OCI-LY3 (cell line): ENCODE results near the gene ARHGAP29.

Experiments used
- H2AFZ ChIP-seq: fragments of 200-600, 300-600 bp; shearing (Covaris generic); 2 replicates; pipeline ENCODE4 v1.6.0; 2014; ENCODE audit warnings: antibody characterized with exemption, low read depth, low read length
- H3K27ac ChIP-seq: fragments of 200-600, 300-600 bp; sonication (generic); 2 replicates; pipeline ENCODE4 v1.5.1; 2014; ENCODE audit warnings: mild to moderate bottlenecking, low read length, moderate library complexity, mixed read lengths
- H3K27me3 ChIP-seq: fragments of 200-600, 300-600 bp; sonication (generic); 2 replicates; pipeline ENCODE4 v1.6.1; 2014; ENCODE audit warnings: low read depth, low read length, mixed read lengths
- H3K36me3 ChIP-seq: fragments of 200-600, 300-600 bp; sonication (generic); replicated peaks from 2 replicates; pipeline ENCODE3; 2014; ENCODE audit warnings: low read depth, low read length, mixed read lengths
- H3K4me1 ChIP-seq: fragments of 300-600, 200-600 bp; sonication (generic); 2 replicates; pipeline ENCODE4 v1.6.1; 2014; ENCODE audit warnings: low read length, mixed read lengths
- H3K4me2 ChIP-seq: fragments of 200-600, 300-600 bp; sonication (generic); 2 replicates; pipeline ENCODE4 v1.6.1; 2014; ENCODE audit warnings: low read length, mixed read lengths
- H3K4me3 ChIP-seq: fragments of 300-600, 200-600 bp; sonication (generic); 2 replicates; pipeline ENCODE4 v1.5.1; 2014; ENCODE audit warnings: antibody characterized with exemption, mild to moderate bottlenecking, low read length, moderate library complexity
- H3K79me2 ChIP-seq: fragments of 300-600, 200-600 bp; shearing (Covaris generic); 2 replicates; pipeline ENCODE4 v1.6.1; 2014; ENCODE audit warnings: mild to moderate bottlenecking, low read length, mixed read lengths
- H3K9ac ChIP-seq: fragments of 300-600, 200-600 bp; shearing (Covaris generic); 2 replicates; pipeline ENCODE4 v1.6.0; 2014; ENCODE audit warnings: mild to moderate bottlenecking, low read length, moderate library complexity
- H3K9me3 ChIP-seq: fragments of 200-600, 300-600 bp; shearing (Covaris generic); 2 replicates; pipeline ENCODE4 v1.6.1; 2014; ENCODE audit warnings: low read length, mixed read lengths; ENCODE audit not compliant: insufficient read depth
- H4K20me1 ChIP-seq: fragments of 200-600, 300-600 bp; sonication (generic); 2 replicates; pipeline ENCODE4 v1.6.1; 2016; ENCODE audit warnings: low read length, mixed read lengths; ENCODE audit not compliant: insufficient read depth
- CTCF ChIP-seq: fragments of 200-600, 300-600 bp; sonication (generic); IDR thresholded peaks from 2 replicates; pipeline ENCODE4 v1.5.1; 2014; ENCODE audit warnings: antibody characterized with exemption, low read length, low read depth
- EZH2phosphoT487 ChIP-seq: fragments of 200-600 bp; shearing (Covaris generic); IDR thresholded peaks from 2 replicates; pipeline ENCODE4 v1.6.1; 2018; ENCODE audit warnings: antibody characterized with exemption, mixed run types, low read depth

Gene ARHGAP29

GRCh38 chr1:94234615-94235014, 2.8 kb downstream of the ARHGAP29 start:
- Histone ChIP-seq H3K9ac (no peak overlapping the region), H3K4me3 (no peak overlapping the region), H3K9me3 (no peaks in the 10 kb centered on the region), H3K4me2 (no peak overlapping the region), H4K20me1 (no peaks in the 10 kb centered on the region), H2AFZ (no peak overlapping the region), H3K4me1 (no peaks in the 10 kb centered on the region), H3K36me3 (no peaks in the 10 kb centered on the region), H3K27me3 (peaks cover 7% of the 10 kb centered on the region; the same call in 1 of the 2 replicates), H3K79me2 (no peaks in the 10 kb centered on the region), H3K27ac (no peak overlapping the region)
- TF ChIP-seq EZH2phosphoT487 (no peak), CTCF (no peak)

GRCh38 chr1:94231746-94232145, 5.6 kb downstream of the ARHGAP29 start:
- H3K27ac ChIP-seq = no peak overlapping the region
- no peaks in the 10 kb centered on the region for H3K4me1 ChIP-seq
- peaks cover 7% of the 10 kb centered on the region; the same call in 1 of the 2 replicates for H3K27me3 ChIP-seq
- no peaks in the 10 kb centered on the region for H4K20me1 ChIP-seq
- no peak overlapping the region for H3K9ac ChIP-seq
- no peak for TF ChIP-seq CTCF
- TF ChIP-seq EZH2phosphoT487 = no peak
- no peak overlapping the region for H3K4me2 ChIP-seq
- no peaks in the 10 kb centered on the region for H3K36me3 ChIP-seq
- H3K79me2 ChIP-seq = no peaks in the 10 kb centered on the region
- no peaks in the 10 kb centered on the region for H3K9me3 ChIP-seq
- H2AFZ ChIP-seq = no peak overlapping the region
- no peak overlapping the region for H3K4me3 ChIP-seq

- Histone ChIP-seq H3K9me3 (no peaks in the 10 kb centered on the region), H3K9ac (no peak overlapping the region), H3K4me2 (no peak overlapping the region), H3K27ac (no peak overlapping the region), H3K4me3 (no peak overlapping the region), H2AFZ (no peak overlapping the region), H3K36me3 (no peaks in the 10 kb centered on the region), H3K4me1 (no peaks in the 10 kb centered on the region), H3K27me3 (peaks cover 7% of the 10 kb centered on the region; the same call in 1 of the 2 replicates), H4K20me1 (no peaks in the 10 kb centered on the region), H3K79me2 (no peaks in the 10 kb centered on the region)
- TF ChIP-seq EZH2phosphoT487 (no peak), CTCF (no peak)
Measured at GRCh38 chr1:94230920-94231319, 6.5 kb downstream of the ARHGAP29 start.

GRCh38 chr1:94228640-94229375, 8.6 kb downstream of the ARHGAP29 start:
- Histone ChIP-seq H3K9ac (no peak overlapping the region), H3K9me3 (no peaks in the 10 kb centered on the region), H4K20me1 (no peaks in the 10 kb centered on the region), H2AFZ (no peak overlapping the region), H3K79me2 (no peaks in the 10 kb centered on the region), H3K36me3 (no peaks in the 10 kb centered on the region), H3K4me2 (no peak overlapping the region), H3K4me3 (no peak overlapping the region), H3K27ac (no peak overlapping the region), H3K4me1 (no peaks in the 10 kb centered on the region), H3K27me3 (peaks cover 7% of the 10 kb centered on the region; the same call in 1 of the 2 replicates)
- no peak for TF ChIP-seq EZH2phosphoT487
- no peak for TF ChIP-seq CTCF
